SU-DHL-6 (cell line): Measurements from ENCODE around the gene IGSF1.

ENCODE experiments used
- H2AFZ ChIP-seq: fragments of 200-600 bp; sonication (generic); 2 replicates; pipeline ENCODE4 v1.6.1; 2014; ENCODE audit warnings: low read depth, mild to moderate bottlenecking, moderate library complexity, mixed read lengths, antibody characterized with exemption, low read length; ENCODE audit not compliant: severe bottlenecking
- H3F3A ChIP-seq: fragments of 200-600 bp; shearing (Covaris generic); 2 replicates; pipeline ENCODE4 v1.6.0; 2016; ENCODE audit warnings: antibody characterized with exemption, mild to moderate bottlenecking; ENCODE audit not compliant: insufficient read depth
- H3K27ac ChIP-seq: fragments of 200-600 bp; sonication (generic); 2 replicates; pipeline ENCODE4 v1.5.1; 2016; ENCODE audit warnings: low read depth, mild to moderate bottlenecking, low read length, moderate library complexity, mixed read lengths
- H3K27me3 ChIP-seq: fragments of 200-600 bp; sonication (generic), shearing (Covaris generic); 2 replicates; pipeline ENCODE4 v1.6.0; 2014; ENCODE audit warnings: mild to moderate bottlenecking, low read length
- H3K36me3 ChIP-seq: fragments of 200-600 bp; sonication (generic); 2 replicates; pipeline ENCODE4 v1.6.1; 2014; ENCODE audit warnings: mild to moderate bottlenecking, low read length, mixed read lengths
- H3K4me2 ChIP-seq: fragments of 300-600, 200-600 bp; shearing (Covaris generic), sonication (generic); 2 replicates; pipeline ENCODE4 v1.6.0; 2014; ENCODE audit warnings: low read length, low read depth, mild to moderate bottlenecking; ENCODE audit not compliant: poor library complexity, severe bottlenecking
- H3K4me3 ChIP-seq: fragments of 200-600 bp; sonication (generic); 2 replicates; pipeline ENCODE4 v1.5.1; 2014; ENCODE audit warnings: antibody characterized with exemption, low read length, mild to moderate bottlenecking, mixed read lengths; ENCODE audit not compliant: insufficient read depth, poor library complexity, severe bottlenecking
- H3K79me2 ChIP-seq: fragments of 200-600 bp; sonication (generic); 2 replicates; pipeline ENCODE4 v1.6.1; 2014; ENCODE audit warnings: mild to moderate bottlenecking, low read length, moderate library complexity; ENCODE audit not compliant: insufficient read depth
- H3K9ac ChIP-seq: fragments of 200-600 bp; sonication (generic); 2 replicates; pipeline ENCODE4 v1.7.0; 2014; ENCODE audit warnings: mild to moderate bottlenecking, low read length
- H3K9me2 ChIP-seq: fragments of 200-600 bp; sonication (generic); replicated peaks from 2 replicates; pipeline ENCODE4 v1.6.1; 2014; ENCODE audit warnings: low read length; ENCODE audit not compliant: insufficient read depth
- H3K9me3 ChIP-seq: fragments of 200-600 bp; sonication (generic); 2 replicates; pipeline ENCODE4 v1.6.1; 2014; ENCODE audit warnings: low read length, mixed read lengths; ENCODE audit not compliant: insufficient read depth
- H4K20me1 ChIP-seq: fragments of 200-600 bp; sonication (generic); 2 replicates; pipeline ENCODE4 v1.6.1; 2014; ENCODE audit warnings: low read depth, mild to moderate bottlenecking, antibody characterized with exemption, low read length, moderate library complexity, mixed read lengths
- EZH2phosphoT487 ChIP-seq: fragments of 200-600 bp; sonication (generic), shearing (Covaris generic); conservative IDR thresholded peaks from 2 replicates; pipeline ENCODE4 v1.6.1; 2018; ENCODE audit warnings: mild to moderate bottlenecking, antibody characterized with exemption, low read length, moderate library complexity, mixed read lengths
- TF ChIP-seq, protein P1 (sequence below): fragments of 200-600 bp; sonication (generic); IDR thresholded peaks from one replicate; pipeline ENCODE4 v1.5.1; 2017; ENCODE audit warnings: antibody characterized with exemption, mild to moderate bottlenecking, low read length, moderate library complexity; ENCODE audit not compliant: insufficient read depth, poor library complexity, severe bottlenecking

The IGSF1 gene

DNA sequence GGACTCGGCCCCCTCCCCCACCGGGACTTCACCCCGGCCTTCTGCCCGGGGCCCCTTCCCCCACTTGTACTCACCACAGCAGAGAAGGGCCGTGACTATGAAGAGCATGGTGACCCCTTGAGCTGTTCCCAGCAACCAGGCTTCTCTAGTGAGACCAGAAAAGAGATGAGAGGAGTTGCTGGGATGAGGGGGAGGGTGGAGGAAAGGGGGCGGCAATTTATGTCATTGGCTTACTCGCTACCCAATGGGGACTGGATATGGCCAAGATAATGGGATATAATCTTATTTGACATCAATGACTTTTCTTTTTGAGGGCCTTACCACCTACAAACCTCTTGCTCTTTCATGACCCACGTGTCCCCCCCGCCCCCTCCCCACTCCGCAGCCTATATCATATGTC is 9.9 kb downstream of the IGSF1 start:
- Histone ChIP-seq H3K9me3 (no peaks in the 10 kb centered on the region), H3F3A (no peaks in the 10 kb centered on the region), H3K36me3 (no peaks in the 10 kb centered on the region), H3K4me3 (no peak overlapping the region), H3K9me2 (no peaks in the 10 kb centered on the region), H3K9ac (no peak overlapping the region), H3K79me2 (no peaks in the 10 kb centered on the region), H3K27me3 (no peaks in the 10 kb centered on the region), H4K20me1 (no peaks in the 10 kb centered on the region), H3K27ac (no peak overlapping the region), H3K4me2 (no peak overlapping the region), H2AFZ (no peak overlapping the region)
- no peak for TF ChIP-seq EZH2phosphoT487
- TF ChIP-seq, protein P1, sequence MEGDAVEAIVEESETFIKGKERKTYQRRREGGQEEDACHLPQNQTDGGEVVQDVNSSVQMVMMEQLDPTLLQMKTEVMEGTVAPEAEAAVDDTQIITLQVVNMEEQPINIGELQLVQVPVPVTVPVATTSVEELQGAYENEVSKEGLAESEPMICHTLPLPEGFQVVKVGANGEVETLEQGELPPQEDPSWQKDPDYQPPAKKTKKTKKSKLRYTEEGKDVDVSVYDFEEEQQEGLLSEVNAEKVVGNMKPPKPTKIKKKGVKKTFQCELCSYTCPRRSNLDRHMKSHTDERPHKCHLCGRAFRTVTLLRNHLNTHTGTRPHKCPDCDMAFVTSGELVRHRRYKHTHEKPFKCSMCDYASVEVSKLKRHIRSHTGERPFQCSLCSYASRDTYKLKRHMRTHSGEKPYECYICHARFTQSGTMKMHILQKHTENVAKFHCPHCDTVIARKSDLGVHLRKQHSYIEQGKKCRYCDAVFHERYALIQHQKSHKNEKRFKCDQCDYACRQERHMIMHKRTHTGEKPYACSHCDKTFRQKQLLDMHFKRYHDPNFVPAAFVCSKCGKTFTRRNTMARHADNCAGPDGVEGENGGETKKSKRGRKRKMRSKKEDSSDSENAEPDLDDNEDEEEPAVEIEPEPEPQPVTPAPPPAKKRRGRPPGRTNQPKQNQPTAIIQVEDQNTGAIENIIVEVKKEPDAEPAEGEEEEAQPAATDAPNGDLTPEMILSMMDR = no peak

DNA sequence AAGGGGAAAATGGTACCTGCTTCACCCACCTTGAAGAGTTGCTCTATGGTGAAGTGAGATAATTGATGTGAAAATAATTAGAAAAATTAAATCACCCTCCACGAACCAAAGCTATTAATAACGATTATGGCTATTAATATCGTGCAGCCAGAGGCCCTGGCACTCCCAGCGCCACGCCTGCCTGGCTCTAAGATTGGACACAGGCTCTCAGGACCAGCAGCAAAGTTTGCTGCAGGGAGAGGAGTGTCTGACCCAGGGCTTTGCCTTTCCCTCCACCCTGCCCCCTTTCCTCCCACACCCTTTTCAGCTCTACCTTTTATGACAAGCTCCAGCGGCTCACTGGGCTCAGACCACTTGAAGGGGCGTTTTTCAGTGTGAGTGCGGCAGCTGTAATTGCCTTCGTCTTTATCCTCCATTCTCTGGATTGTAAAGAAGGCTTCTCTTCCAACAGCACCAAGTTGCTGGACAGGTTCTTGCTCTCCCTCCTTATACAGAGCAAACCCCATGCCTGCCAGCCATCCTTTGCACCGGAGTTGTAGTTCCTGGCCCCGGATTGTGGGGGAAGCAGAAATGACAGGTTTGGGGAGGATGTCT is 11.5 kb downstream of the IGSF1 start:
- no peaks in the 10 kb centered on the region for H3K27me3 ChIP-seq

DNA sequence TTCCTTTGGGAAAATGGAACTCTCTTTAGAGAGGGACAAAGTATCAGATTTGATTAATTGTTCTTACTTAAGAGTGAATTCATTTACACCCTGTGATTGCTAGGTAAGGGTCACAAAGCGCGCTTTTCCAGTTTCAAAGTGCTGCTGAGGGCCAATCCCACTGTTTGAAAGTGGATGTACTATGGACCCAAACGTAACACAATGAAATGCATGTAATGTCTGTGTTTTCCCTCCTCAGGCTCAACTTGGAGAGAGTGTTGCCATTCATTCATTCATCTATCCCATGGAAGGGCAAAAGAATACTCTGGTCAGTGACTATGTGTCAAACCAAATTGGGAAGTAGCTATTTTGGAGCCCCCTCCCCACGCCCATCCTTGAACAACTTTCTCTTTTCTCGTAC is 16.1 kb downstream of the IGSF1 start:
- no peaks in the 10 kb centered on the region for H3K9me3 ChIP-seq
- H3K36me3 ChIP-seq = no peaks in the 10 kb centered on the region
- no peaks in the 10 kb centered on the region for H3K27me3 ChIP-seq
- H3K9ac ChIP-seq = no peak overlapping the region
- H3K79me2 ChIP-seq = no peaks in the 10 kb centered on the region
- no peaks in the 10 kb centered on the region for H3F3A ChIP-seq
- H3K4me3 ChIP-seq = no peak overlapping the region
- H2AFZ ChIP-seq = no peak overlapping the region
- no peak overlapping the region for H3K27ac ChIP-seq
- H3K9me2 ChIP-seq = no peaks in the 10 kb centered on the region
- H4K20me1 ChIP-seq = no peaks in the 10 kb centered on the region
- no peak for TF ChIP-seq EZH2phosphoT487
- TF ChIP-seq, protein P1 = no peak
- no peak overlapping the region for H3K4me2 ChIP-seq

More for the DNA sequence above, 11.5 kb downstream of the IGSF1 start:
- Histone ChIP-seq H3K4me2 (no peak overlapping the region), H3K79me2 (no peaks in the 10 kb centered on the region), H3K36me3 (no peaks in the 10 kb centered on the region), H3K4me3 (no peak overlapping the region), H4K20me1 (no peaks in the 10 kb centered on the region), H3F3A (no peaks in the 10 kb centered on the region), H3K9me3 (no peaks in the 10 kb centered on the region), H2AFZ (no peak overlapping the region), H3K9me2 (no peaks in the 10 kb centered on the region), H3K9ac (no peak overlapping the region), H3K27ac (no peak overlapping the region)
- TF ChIP-seq, protein P1 = no peak
- TF ChIP-seq EZH2phosphoT487 = no peak
